ENCODE results near the gene ALAS2. TPM values are rescaled to one million over a fixed set of nuclear protein-coding genes. Genes with fewer than 3 reads are reported as not detected.

Gene ALAS2
- total and polyA plus RNA-seq, 5 donors = 0.45 to 0.59 (median 0.46) TPM; not detected in 2

DNA sequence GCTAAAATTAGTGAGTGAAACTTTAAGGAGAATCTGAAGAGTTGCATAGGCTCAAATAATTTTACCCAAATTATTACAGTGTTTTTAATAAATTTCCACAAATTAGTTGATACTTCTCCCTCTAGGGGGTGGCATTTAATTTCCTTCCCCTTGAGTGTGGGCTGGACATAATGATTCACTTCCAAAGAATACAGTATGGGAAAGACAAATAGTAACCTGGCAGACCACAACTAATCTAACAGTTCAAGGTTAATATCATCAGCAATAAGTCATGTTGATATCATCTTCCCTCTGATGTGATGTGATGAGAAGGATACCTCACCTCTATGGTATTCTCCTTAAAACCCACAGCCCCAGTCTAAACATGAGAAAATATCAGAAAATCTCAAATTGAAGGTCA, 52.3 kb downstream of the ALAS2 start:
- no peak overlapping the region for H3K27ac ChIP-seq (ENCODE audit: low read length)
- ATAC-seq (no peak), DNase-seq (no peak)
- H3K9me3 ChIP-seq (ENCODE audit: control insufficient read depth, low read length) = no peaks in the 10 kb centered on the region
- no peaks in the 10 kb centered on the region for H3K27me3 ChIP-seq (ENCODE audit: control insufficient read depth, insufficient read depth)
- H3K4me3 ChIP-seq (ENCODE audit: low read length) = no peak overlapping the region
- intact Hi-C loops (cut with DNase I) = no loop called here
- no peaks in the 10 kb centered on the region for H3K4me1 ChIP-seq (ENCODE audit: control insufficient read depth, insufficient read depth, low read length)

DNA sequence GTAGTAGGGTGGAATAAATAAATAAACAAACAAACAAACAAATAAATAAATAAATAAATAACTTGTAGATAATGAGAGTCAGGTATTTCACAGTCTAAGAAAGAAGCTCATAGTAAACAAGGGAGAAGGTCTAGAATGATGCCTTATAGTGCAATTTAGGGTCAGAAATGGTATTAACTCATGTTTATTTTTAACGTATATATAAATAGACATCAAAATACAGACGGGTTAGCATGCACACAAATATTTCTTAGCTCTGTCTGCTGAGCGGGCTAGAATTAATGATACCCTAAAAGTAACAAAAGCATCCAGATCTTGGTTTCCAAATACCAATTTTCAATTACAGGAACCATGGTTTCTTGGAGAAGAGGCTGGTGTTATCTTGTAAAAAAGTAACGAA, 53.4 kb downstream of the ALAS2 start:
- H3K9me3 ChIP-seq (ENCODE audit: control insufficient read depth, low read length) = no peaks in the 10 kb centered on the region
- 72% methylated on average over 4 of the region's 4 CpGs for WGBS
- no peaks in the 10 kb centered on the region for H3K27me3 ChIP-seq (ENCODE audit: control insufficient read depth, insufficient read depth)
- no peak for ATAC-seq
- no peak for DNase-seq
- intact Hi-C loops (cut with DNase I) = no loop called here
- H3K4me1 ChIP-seq (ENCODE audit: control insufficient read depth, insufficient read depth, low read length) = no peaks in the 10 kb centered on the region
- no peak overlapping the region for H3K4me3 ChIP-seq (ENCODE audit: low read length)
- H3K27ac ChIP-seq (ENCODE audit: low read length) = no peak overlapping the region

DNA sequence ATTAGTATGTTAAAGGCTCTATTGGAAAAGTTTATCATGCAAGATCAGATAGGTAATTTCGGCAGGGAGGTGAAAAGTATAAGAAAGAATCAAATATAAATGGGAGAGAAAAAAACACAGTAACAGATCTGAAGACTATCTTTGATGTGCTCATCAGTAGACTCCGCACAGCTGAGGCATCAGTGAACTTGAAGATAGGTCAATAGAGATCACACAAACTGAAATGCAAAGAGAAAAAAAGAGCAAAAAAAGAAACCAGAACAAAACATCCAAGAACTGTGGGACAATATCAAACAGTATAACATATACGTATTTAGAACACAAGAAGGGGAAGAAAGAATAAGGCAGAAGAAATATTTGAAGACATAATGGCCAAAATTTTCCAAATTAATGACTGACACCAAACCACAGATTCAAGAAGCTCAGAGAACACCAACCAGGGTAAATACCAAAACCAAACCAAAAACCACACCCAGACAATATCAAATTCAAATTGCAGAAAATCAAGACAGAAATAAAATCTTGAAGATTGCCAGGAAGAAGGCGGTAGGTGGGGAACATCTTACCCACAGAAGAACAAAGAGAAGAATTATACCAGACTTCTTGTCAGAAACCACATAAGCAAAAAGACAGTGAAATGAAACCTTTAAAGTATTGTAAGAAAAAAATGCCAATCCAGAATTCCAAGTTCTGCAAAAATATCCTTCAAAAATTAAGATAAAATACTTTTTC, 65.8 kb downstream of the ALAS2 start:
- H3K9me3 ChIP-seq (ENCODE audit: control insufficient read depth, low read length) = no peaks in the 10 kb centered on the region
- no peaks in the 10 kb centered on the region for H3K4me1 ChIP-seq (ENCODE audit: control insufficient read depth, insufficient read depth, low read length)
- no peak for ATAC-seq
- no peak overlapping the region for H3K27ac ChIP-seq (ENCODE audit: low read length)
- intact Hi-C loops (cut with DNase I) = no loop called here
- 77% methylated on average over 4 of the region's 4 CpGs for WGBS
- DNase-seq = no peak
- no peak overlapping the region for H3K4me3 ChIP-seq (ENCODE audit: low read length)
- no peaks in the 10 kb centered on the region for H3K27me3 ChIP-seq (ENCODE audit: control insufficient read depth, insufficient read depth)

DNA sequence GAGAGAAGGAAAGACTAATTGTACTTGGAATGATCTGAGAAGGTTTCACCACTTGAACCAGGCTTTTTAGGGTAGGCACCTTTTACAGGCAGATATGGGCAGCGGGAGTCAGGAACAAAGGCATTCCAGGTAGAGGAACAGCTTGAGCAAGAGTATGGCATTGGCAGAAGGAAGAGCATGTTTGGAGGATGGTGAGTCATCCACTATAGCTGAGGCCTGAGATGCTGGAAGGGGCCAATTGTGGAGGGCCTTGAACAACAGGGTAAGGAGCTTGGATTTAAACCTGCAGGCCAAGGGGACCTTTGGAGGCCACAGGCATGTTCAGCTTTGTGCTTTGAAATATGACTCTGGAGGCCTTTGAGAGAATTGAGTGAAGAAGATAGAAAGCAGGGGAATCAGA, 69.0 kb downstream of the ALAS2 start:
- intact Hi-C loops (cut with DNase I) = no loop called here
- no peak for ATAC-seq
- WGBS = 92% methylated on average over 1 of the region's 1 CpG
- no peak overlapping the region for H3K4me3 ChIP-seq (ENCODE audit: low read length)
- DNase-seq = no peak
- H3K9me3 ChIP-seq (ENCODE audit: control insufficient read depth, low read length) = no peaks in the 10 kb centered on the region
- H3K4me1 ChIP-seq (ENCODE audit: control insufficient read depth, insufficient read depth, low read length) = no peaks in the 10 kb centered on the region
- no peaks in the 10 kb centered on the region for H3K27me3 ChIP-seq (ENCODE audit: control insufficient read depth, insufficient read depth)
- H3K27ac ChIP-seq (ENCODE audit: low read length) = no peak overlapping the region

Other genes starting within 250 kb of the ALAS2 start
- gene ITIH6, start 232.7 kb downstream of the ALAS2 start, total RNA-seq = not detected
- gene ITIH6, start 232.7 kb downstream of the ALAS2 start, polyA plus RNA-seq = not detected
- gene MAGED2, start 223.2 kb downstream of the ALAS2 start, total RNA-seq = 100 to 1,000 TPM in 3 of 4 donors, 10 to 100 TPM in 1; 97.3 to 134 (median 111) TPM
- gene MAGED2, start 223.2 kb downstream of the ALAS2 start, polyA plus RNA-seq = 115 TPM
- gene TRO, start 110.2 kb downstream of the ALAS2 start, total RNA-seq = 10 to 100 TPM in 1 of 4 donors, 1 to 10 TPM in 3; 6.1 to 13.6 (median 8.0) TPM
- 4.8 TPM for gene TRO, start 110.2 kb downstream of the ALAS2 start, polyA plus RNA-seq
- gene PFKFB1, start 36.8 kb downstream of the ALAS2 start, total RNA-seq = under 1 TPM in 1 of 4 donors, not detected in 3; 0.67 TPM
- 0.41 TPM for gene PFKFB1, start 36.8 kb downstream of the ALAS2 start, polyA plus RNA-seq
- gene APEX2, start 30.6 kb downstream of the ALAS2 start, total RNA-seq = 10 to 100 TPM in 1 of 4 donors, 1 to 10 TPM in 3; 7.6 to 10.7 (median 8.1) TPM
- gene APEX2, start 30.6 kb downstream of the ALAS2 start, polyA plus RNA-seq = 6.8 TPM
- gene PAGE2B, start 44.1 kb upstream of the ALAS2 start, total RNA-seq = not detected
- gene PAGE2B, start 44.1 kb upstream of the ALAS2 start, polyA plus RNA-seq = not detected
- gene PAGE2, start 58.0 kb upstream of the ALAS2 start, total RNA-seq = not detected
- not detected for gene PAGE2, start 58.0 kb upstream of the ALAS2 start, polyA plus RNA-seq
- not detected for gene PAGE5, start 189.4 kb upstream of the ALAS2 start, total RNA-seq
- not detected for gene PAGE5, start 189.4 kb upstream of the ALAS2 start, polyA plus RNA-seq
- gene PAGE3, start 233.9 kb upstream of the ALAS2 start, total RNA-seq = not detected
- gene PAGE3, start 233.9 kb upstream of the ALAS2 start, polyA plus RNA-seq = not detected

All from right cardiac atrium (tissue), 5 donors.